Neural progenitor cell (in vitro differentiated cells): Measurements from ENCODE around the gene ARID2. TPM values are rescaled to one million over a fixed set of nuclear protein-coding genes. Genes with fewer than 3 reads are reported as not detected.

Experiments used
- DNase-seq: peaks from one replicate; pipeline ENCODE4 v3.0.0-alpha.2; 2016; ENCODE audit warnings: low spot score
- H2AFZ ChIP-seq: fragments of 200-600 bp; sonication (generic); replicated peaks from 2 replicates; pipeline ENCODE4 v1.6.1; 2016; ENCODE audit warnings: antibody characterized with exemption
- H3F3A ChIP-seq: fragments of 200-600 bp; sonication (generic); 2 replicates; pipeline ENCODE4 v1.6.1; 2016; ENCODE audit warnings: antibody characterized with exemption, low read depth
- H3K27ac ChIP-seq: fragments of 200-600 bp; sonication (generic); 2 replicates; pipeline ENCODE4 v1.5.1; 2016; ENCODE audit warnings: mild to moderate bottlenecking
- H3K27me3 ChIP-seq: fragments of 200-600 bp; sonication (generic); 2 replicates; pipeline ENCODE4 v1.6.1; 2016; ENCODE audit warnings: mild to moderate bottlenecking, moderate library complexity
- H3K36me3 ChIP-seq: fragments of 200-600 bp; sonication (generic); 2 replicates; pipeline ENCODE4 v1.5.1; 2016
- H3K4me1 ChIP-seq: fragments of 200-600 bp; sonication (generic); 2 replicates; pipeline ENCODE4 v1.6.1; 2016; ENCODE audit warnings: mixed run types
- H3K4me2 ChIP-seq: fragments of 200-600 bp; sonication (generic); 2 replicates; pipeline ENCODE4 v1.6.1; 2016
- H3K4me3 ChIP-seq: fragments of 200-600 bp; sonication (generic); 2 replicates; pipeline ENCODE4 v1.5.1; 2016
- H3K79me2 ChIP-seq: fragments of 200-600 bp; sonication (generic); 2 replicates; pipeline ENCODE4 v1.6.1; 2016; ENCODE audit warnings: low read depth
- H3K9ac ChIP-seq: fragments of 200-600 bp; sonication (generic); 2 replicates; pipeline ENCODE4 v1.6.1; 2016
- H3K9me3 ChIP-seq: fragments of 200-600 bp; sonication (generic); 2 replicates; pipeline ENCODE4 v1.5.1; 2016; ENCODE audit warnings: low read depth
- H4K20me1 ChIP-seq: fragments of 200-600 bp; sonication (generic); 2 replicates; pipeline ENCODE4 v1.6.1; 2016; ENCODE audit warnings: low read depth
- H3K27ac Mint-ChIP-seq: 3 replicates; pipeline ENCODE4 v1.8.0; 2021; ENCODE audit warnings: mixed read lengths
- H3K27me3 Mint-ChIP-seq: 2 replicates; pipeline ENCODE4 v1.8.0; 2022; ENCODE audit warnings: low read depth, mild to moderate bottlenecking, inconsistent platforms, moderate library complexity, mixed read lengths; ENCODE audit not compliant: insufficient read depth
- H3K36me3 Mint-ChIP-seq: 3 replicates; pipeline ENCODE4 v1.8.0; 2021; ENCODE audit warnings: mixed read lengths
- H3K4me1 Mint-ChIP-seq: 3 replicates; pipeline ENCODE4 v1.8.0; 2021; ENCODE audit warnings: mixed read lengths
- H3K4me3 Mint-ChIP-seq: 3 replicates; pipeline ENCODE4 v1.8.0; 2021; ENCODE audit warnings: mild to moderate bottlenecking, moderate library complexity, mixed read lengths
- H3K9me3 Mint-ChIP-seq: 3 replicates; pipeline ENCODE4 v1.8.0; 2020; ENCODE audit warnings: mixed read lengths
- CTCF ChIP-seq: fragments of 200-600 bp; sonication (generic); IDR thresholded peaks from 2 replicates; pipeline ENCODE4 v1.5.1; 2017; ENCODE audit warnings: antibody characterized with exemption, mild to moderate bottlenecking
- EZH2 ChIP-seq: fragments of 200-600 bp; sonication (generic); IDR thresholded peaks from 2 replicates; pipeline ENCODE4 v1.6.1; 2017; ENCODE audit warnings: antibody characterized with exemption, mild to moderate bottlenecking, moderate library complexity
- EZH2phosphoT487 ChIP-seq: fragments of 200-600 bp; sonication (generic); IDR thresholded peaks from 2 replicates; pipeline ENCODE4 v1.6.1; 2017; ENCODE audit warnings: antibody characterized with exemption
- total RNA-seq: library from RNA; depleted of rRNA; stranded (reverse); fragments of >200 nt; gene quantifications from 2 replicates; pipeline ENCODE4 v1.2.3, GENCODE V29; 2015; ENCODE audit warnings: low replicate concordance

Gene ARID2
- total RNA-seq, 1 donor from 2014 or later: 86.4 TPM

- Mint-ChIP-seq H3K4me1 (no peaks in the 10 kb centered on the region), H3K36me3 (peaks cover 58% of the 10 kb centered on the region), H3K27ac (no peak overlapping the region), H3K27me3 (no peaks in the 10 kb centered on the region), H3K9me3 (peaks cover 27% of the 10 kb centered on the region), H3K4me3 (no peak overlapping the region)
- Histone ChIP-seq H3K4me1 (no peaks in the 10 kb centered on the region), H3K27ac (no peak overlapping the region), H3F3A (no peaks in the 10 kb centered on the region), H2AFZ (no peak overlapping the region), H3K9me3 (no peaks in the 10 kb centered on the region), H3K27me3 (no peaks in the 10 kb centered on the region), H4K20me1 (no peaks in the 10 kb centered on the region), H3K79me2 (peaks cover 48% of the 10 kb centered on the region), H3K36me3 (peaks cover 36% of the 10 kb centered on the region), H3K4me3 (no peak overlapping the region), H3K9ac (no peak overlapping the region), H3K4me2 (no peak overlapping the region)
- DNase-seq: no peak
- no peak for TF ChIP-seq CTCF
- TF ChIP-seq EZH2phosphoT487: no peak
- no peak for TF ChIP-seq EZH2
Measured at GRCh38 chr12:45833401-45833800, 103.9 kb downstream of the ARID2 start.

- no peak overlapping the region for H3K9ac ChIP-seq
- Mint-ChIP-seq H3K9me3 (peaks cover 23% of the 10 kb centered on the region), H3K27me3 (no peaks in the 10 kb centered on the region), H3K4me1 (no peaks in the 10 kb centered on the region), H3K27ac (no peak overlapping the region), H3K4me3 (no peak overlapping the region), H3K36me3 (peaks cover 57% of the 10 kb centered on the region)
- H3K79me2 ChIP-seq: peaks cover 38% of the 10 kb centered on the region
- H3K9me3 ChIP-seq: no peaks in the 10 kb centered on the region
- no peaks in the 10 kb centered on the region for H3K27me3 ChIP-seq
- no peaks in the 10 kb centered on the region for H4K20me1 ChIP-seq
- H2AFZ ChIP-seq: no peak overlapping the region
- DNase-seq: no peak
- H3K4me3 ChIP-seq: no peak overlapping the region
- TF ChIP-seq EZH2 (no peak), CTCF (no peak), EZH2phosphoT487 (no peak)
- peaks cover 44% of the 10 kb centered on the region for H3K36me3 ChIP-seq
- no peaks in the 10 kb centered on the region for H3K4me1 ChIP-seq
- H3K4me2 ChIP-seq: no peak overlapping the region
- H3F3A ChIP-seq: no peaks in the 10 kb centered on the region
- H3K27ac ChIP-seq: no peak overlapping the region
Measured at GRCh38 chr12:45834809-45835208, 105.3 kb downstream of the ARID2 start.

GRCh38 chr12:45839917-45840316, 110.4 kb downstream of the ARID2 start:
- H3K36me3 ChIP-seq: peaks cover 44% of the 10 kb centered on the region
- TF ChIP-seq CTCF: no peak
- TF ChIP-seq EZH2: no peak
- no peak for TF ChIP-seq EZH2phosphoT487
- Mint-ChIP-seq H3K4me1 (no peaks in the 10 kb centered on the region), H3K4me3 (no peak overlapping the region), H3K27me3 (no peaks in the 10 kb centered on the region), H3K36me3 (peaks cover 27% of the 10 kb centered on the region), H3K9me3 (peaks cover under 1% of the 10 kb centered on the region), H3K27ac (no peak overlapping the region)
- no peaks in the 10 kb centered on the region for H3K27me3 ChIP-seq
- H2AFZ ChIP-seq: no peak overlapping the region
- H4K20me1 ChIP-seq: no peaks in the 10 kb centered on the region
- no peaks in the 10 kb centered on the region for H3K9me3 ChIP-seq
- no peak overlapping the region for H3K27ac ChIP-seq
- H3F3A ChIP-seq: no peaks in the 10 kb centered on the region
- no peak overlapping the region for H3K4me2 ChIP-seq
- no peak overlapping the region for H3K9ac ChIP-seq
- H3K4me1 ChIP-seq: no peaks in the 10 kb centered on the region
- DNase-seq: no peak
- peaks cover 6% of the 10 kb centered on the region for H3K79me2 ChIP-seq
- no peak overlapping the region for H3K4me3 ChIP-seq
